Right ventricle myocardium inferior (tissue), 1 donor: ENCODE measurements around the gene PARD3. TPM values are rescaled to one million over a fixed set of nuclear protein-coding genes. Genes with fewer than 3 reads are reported as not detected.

ENCODE experiments used
- ATAC-seq: fragments of 200-7000 bp; cut with Tn5 transposase; one replicate; pipeline ENCODE4 v1.9.1; 2020; ENCODE audit warnings: mild to moderate bottlenecking, moderate library complexity
- DNase-seq: peaks from one replicate; pipeline ENCODE4 v3.0.0; 2021; ENCODE audit errors: missing footprints
- intact Hi-C: fragments of 100-400 bp; cut with DNase I; formaldehyde crosslinking; loops from one replicate; pipeline ENCODE4 v1.11.0; 2022
- total RNA-seq: library from RNA; stranded (reverse); fragmentation: NEBNext Ultra II Directional; extraction: Animal tissue kit (Norgen Biotek cat#: 25700); gene quantifications from one replicate; pipeline ENCODE4 v1.2.1, GENCODE V29; 2021
- donor health status: DM: no; HTN: yes; CAD: no; lungs with severe emphysema.

Gene PARD3
- total RNA-seq, 1 donor from 2014 or later = 34.6 TPM

DNA sequence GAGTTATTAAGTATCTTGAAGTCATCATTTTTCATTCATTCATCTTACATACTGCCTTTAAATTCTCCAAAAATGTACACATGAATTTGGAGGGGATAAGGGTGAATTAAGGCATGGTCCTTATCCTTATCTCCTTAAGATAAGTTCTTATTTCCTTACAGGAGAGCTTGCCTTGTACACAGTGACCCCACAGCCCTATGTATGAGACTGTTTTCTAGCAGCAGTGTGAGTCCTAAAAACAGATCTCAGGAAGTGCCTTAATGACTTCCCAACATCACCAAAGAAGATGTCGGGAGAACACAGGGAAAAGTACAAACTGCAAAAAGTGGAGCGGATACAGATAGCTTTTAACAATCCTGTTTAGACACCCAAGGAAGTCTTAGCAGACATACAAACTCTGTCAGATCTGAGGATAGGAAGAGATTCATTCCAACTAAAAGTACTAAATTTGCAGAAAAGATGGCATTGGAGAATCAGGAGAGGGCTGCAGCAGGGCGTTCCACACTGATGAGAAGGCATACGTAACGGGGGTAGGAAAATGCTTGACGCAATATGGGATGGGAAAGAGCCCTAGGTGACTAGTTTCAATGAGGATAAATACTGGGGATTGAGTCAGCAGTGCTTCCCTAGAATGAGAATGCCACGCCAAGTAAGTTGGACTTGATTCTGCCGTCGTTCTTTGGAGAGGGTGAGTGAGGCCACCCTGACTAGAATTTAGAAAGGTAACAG lies 570.2 kb downstream of the PARD3 start:
- DNase-seq = no peak
- intact Hi-C loops = no loop called here
- ATAC-seq = no peak

- intact Hi-C loops = no loop called here
- ATAC-seq (no peak), DNase-seq (no peak)
These were observed 573.7 kb downstream of the PARD3 start for GRCh38 chr10:34241226-34242000.

DNA sequence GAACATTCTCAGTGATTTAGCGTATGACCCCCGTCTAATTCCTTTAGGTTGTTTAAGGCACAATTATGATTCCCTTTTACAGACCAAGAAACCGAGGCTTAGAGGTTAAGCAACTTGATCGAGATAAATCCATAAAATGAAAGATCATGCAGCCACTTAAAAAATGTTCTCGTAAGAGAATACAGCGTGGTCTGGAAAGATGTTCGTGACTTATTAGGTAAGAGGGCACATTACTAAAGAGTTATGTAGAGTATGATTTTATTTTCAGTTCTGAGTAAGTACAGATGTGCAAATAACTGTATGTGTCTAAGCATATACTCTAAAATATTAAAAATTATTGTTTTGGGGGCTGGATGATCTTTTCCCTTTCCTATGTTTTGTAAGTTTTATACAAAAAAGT lies 575.1 kb downstream of the PARD3 start:
- ATAC-seq (no peak), DNase-seq (no peak)
- intact Hi-C loops = no loop called here

GRCh38 chr10:34237898-34238455 lies 577.1 kb downstream of the PARD3 start:
- intact Hi-C loops = no loop called here
- no peak for ATAC-seq
- no peak for DNase-seq

DNA sequence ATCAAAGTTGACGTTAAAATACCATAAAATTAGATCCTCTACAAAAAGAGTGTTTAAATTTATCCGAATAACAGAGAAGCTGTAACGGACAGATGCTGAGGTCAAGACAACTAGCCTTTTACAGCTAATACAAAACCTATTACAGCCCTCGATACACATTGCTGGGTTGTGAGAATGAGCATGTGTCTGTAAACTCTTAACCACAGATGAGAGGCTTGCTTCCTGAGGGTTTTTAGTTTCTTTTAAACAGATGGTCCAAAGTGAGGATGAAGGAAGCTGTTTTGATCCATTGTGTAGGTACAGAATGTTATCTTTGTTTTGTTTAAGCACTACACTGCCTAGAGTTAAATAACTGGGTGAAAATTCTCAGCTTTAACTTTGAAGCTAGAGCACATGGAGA lies 578.2 kb downstream of the PARD3 start:
- DNase-seq (no peak), ATAC-seq (no peak)
- intact Hi-C loops = no loop called here

GRCh38 chr10:34235164-34235832 lies 579.8 kb downstream of the PARD3 start:
- no peak for DNase-seq
- ATAC-seq = no peak
- intact Hi-C loops = no loop called here

DNA sequence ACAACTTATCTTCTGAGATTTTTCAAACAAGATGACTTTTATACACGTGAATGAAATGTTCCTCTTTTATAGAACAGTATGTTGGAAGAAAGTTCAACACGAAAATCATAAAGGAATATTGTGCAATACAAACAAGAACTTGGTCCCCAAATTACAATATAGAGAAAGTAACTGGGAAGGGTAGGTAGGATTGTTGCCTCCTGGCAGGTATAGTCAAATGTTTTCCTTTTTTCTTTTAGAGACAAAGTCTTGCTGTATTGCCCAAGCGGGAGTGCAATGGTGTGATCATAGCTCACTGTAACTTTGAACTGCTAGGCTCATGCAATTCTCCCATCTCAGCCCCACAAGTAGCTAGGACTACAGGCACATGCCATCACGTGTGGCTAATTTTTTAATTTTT lies 582.6 kb downstream of the PARD3 start:
- ATAC-seq = no peak
- DNase-seq = no peak
- intact Hi-C loops = no loop called here

DNA sequence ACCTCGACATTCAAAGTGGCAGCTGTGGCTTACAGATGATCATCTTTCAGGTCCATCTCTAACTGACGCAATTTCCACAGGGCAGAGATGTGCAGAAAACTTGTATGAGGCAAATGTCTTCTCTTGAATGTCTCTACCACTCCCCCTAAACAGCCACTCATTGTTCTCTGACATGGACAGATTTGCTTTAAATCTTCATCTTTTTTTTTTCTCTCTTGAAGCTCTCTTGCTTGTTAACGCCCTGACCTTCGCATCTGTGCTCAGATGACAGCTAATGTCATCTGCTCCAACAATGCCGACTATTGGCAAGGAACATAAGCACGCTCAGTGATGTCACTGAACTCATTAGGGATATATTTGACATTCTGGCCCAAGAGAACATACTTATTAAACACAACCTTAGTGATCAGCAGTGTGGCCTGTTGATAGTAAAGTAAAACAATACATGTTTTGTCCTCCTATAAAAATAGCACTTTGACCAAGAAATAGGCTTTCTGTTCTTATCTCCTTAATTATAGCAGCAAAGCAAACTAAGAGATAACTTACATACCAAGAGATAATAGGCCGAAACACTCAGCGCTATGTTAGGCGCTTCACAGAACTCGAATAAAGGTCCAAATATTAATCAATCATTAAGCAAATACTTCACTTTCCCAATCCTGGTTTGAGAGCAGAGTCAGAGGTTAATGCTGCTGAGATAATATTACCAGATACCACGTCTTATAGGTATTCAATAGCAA lies 583.5 kb downstream of the PARD3 start:
- intact Hi-C loops = no loop called here
- ATAC-seq = peak; percentile 62
- no peak for DNase-seq

DNA sequence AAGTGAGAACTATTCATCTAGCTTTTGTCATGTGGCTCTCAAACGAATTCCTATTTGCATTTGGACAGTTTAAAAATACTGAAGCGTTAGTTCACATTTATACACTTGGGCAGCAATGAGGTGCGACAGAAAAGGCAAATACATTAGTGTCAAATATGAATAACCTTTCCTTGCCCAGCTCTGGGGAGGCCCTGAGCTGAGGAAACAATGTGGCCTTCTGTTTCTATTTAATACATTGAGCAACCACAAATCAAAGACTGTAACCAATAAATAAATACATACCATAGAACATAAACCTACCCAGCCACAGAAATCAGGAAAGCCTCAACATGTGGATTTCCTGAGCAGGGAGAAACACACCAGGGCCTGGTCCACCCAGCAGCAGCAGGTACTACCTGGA lies 585.2 kb downstream of the PARD3 start:
- intact Hi-C loops = no loop called here
- ATAC-seq (no peak), DNase-seq (no peak)

DNA sequence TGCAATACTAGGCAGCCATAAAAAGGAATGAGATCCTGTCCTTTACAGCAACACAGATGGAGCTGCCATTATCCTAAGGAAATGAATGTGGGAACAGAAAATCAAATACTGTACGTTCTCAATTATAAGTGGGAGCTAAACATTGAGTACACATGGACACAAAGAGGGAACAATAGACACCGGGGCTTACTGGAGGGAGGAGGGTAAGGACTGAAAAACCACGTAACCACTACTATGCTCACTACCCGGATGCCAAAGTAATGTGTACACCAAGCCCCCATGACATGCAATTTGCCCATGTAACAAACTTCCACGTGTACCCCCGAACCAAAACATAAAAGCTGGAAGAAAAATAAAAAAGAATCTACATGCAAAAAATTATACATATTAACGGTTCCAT lies 587.0 kb downstream of the PARD3 start:
- DNase-seq (no peak), ATAC-seq (no peak)
- intact Hi-C loops = no loop called here

- no peak for ATAC-seq
- intact Hi-C loops = no loop called here
- no peak for DNase-seq
These were observed 590.5 kb downstream of the PARD3 start for GRCh38 chr10:34224639-34225038.

- ATAC-seq (no peak), DNase-seq (no peak)
- intact Hi-C loops = no loop called here
These were observed 591.4 kb downstream of the PARD3 start for GRCh38 chr10:34223658-34224057.

GRCh38 chr10:34222359-34222758 lies 592.7 kb downstream of the PARD3 start:
- no peak for DNase-seq
- no peak for ATAC-seq
- intact Hi-C loops = no loop called here

DNA sequence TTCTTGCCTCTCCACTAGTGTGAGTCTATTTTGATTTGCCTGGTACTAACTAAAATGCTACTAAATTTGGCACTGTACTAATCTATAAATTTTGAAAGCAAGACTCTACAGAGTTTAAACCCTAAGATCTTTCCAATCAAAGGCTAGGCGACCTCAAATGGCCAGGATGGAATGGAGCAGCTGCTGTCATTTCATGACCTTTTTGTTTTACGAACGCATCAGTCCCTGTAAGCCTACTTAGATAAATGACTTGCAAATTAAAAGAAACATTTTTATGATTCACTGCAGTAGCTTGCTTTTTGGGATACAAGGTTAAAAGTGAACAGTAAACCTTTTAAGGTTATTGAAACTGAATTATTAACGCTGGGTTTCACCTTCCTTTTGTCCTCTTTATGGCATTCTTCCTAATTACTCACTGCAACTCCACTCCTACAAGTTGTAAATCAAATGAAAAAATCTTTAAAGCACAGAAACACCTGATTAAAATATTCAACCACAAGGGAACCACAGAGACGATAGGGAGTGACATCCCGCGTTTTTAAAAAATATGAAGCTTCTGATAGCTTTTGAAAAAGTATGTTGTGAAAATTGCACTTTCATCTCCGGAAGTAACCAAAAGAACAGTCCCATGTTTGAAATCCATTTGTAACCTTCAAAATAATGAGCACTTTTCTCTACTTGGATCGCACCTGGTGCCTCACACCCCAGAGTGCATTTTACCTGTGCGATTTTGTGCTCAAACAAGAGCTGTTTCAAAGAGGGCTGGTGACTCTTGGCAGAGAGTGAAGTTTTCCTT lies 595.1 kb downstream of the PARD3 start:
- no peak for DNase-seq
- no peak for ATAC-seq
- intact Hi-C loops = no loop called here

DNA sequence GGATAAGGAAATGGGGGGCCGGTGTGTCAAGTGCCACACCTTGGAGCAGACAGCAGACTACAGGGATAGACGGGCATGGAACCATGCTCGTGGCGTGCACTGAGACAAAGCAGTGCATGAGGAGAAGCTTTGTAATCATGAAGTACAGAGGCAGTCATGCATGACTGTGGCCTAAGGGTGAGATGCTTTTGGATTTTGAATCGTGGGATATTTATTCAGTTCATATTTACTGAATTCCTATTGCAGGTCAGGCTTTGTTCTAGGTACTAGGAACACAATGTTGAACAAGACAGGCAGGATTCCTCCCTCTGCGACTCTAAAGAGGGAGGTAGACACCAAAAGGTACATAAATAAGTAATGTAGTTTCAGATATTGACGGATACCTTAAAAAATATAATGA lies 597.6 kb downstream of the PARD3 start:
- intact Hi-C loops = no loop called here
- DNase-seq (no peak), ATAC-seq (no peak)

GRCh38 chr10:34216348-34216945 lies 598.6 kb downstream of the PARD3 start:
- ATAC-seq = no peak

DNA sequence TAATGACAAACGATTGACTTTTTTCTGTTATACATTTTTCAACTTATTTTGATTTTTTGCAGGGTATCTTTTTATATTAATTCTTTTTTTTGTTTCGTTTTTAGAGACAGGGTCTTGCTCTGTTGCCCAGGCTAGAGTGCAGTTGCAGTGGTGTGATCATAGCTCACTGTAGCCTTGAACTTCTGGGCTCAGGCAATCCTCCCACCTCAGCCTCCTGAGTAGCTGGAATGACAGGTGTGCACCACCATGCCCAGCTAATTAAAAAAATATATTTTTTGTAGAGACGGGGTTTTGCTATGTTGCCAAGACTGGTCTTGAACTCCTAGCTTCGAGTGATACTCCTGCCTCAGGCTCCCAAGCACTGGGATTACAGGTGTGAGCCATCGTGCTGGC lies 601.3 kb downstream of the PARD3 start:
- DNase-seq (no peak), ATAC-seq (no peak)
- intact Hi-C loops = no loop called here

More at GRCh38 chr10:34216348-34216945, 598.6 kb downstream of the PARD3 start:
- intact Hi-C loops = no loop called here
- DNase-seq = no peak
